Hepatocyte (in vitro differentiated cells): ENCODE data around the gene ARAP1. TPM values are rescaled to one million over a fixed set of nuclear protein-coding genes. Genes with fewer than 3 reads are reported as not detected.

Experiments
- DNase-seq: peaks from one replicate; pipeline ENCODE4 v3.0.0-alpha.2; 2016; ENCODE audit warnings: low spot score
- H2AFZ ChIP-seq: fragments of 200-600 bp; sonication (generic); 2 replicates; pipeline ENCODE4 v1.6.0; 2016; ENCODE audit warnings: antibody characterized with exemption, mild to moderate bottlenecking
- H3K27ac ChIP-seq: fragments of 200-600 bp; sonication (generic); 2 replicates; pipeline ENCODE4 v1.5.1; 2016; ENCODE audit warnings: mild to moderate bottlenecking
- H3K27me3 ChIP-seq: fragments of 200-600 bp; sonication (generic); 2 replicates; pipeline ENCODE4 v1.6.1; 2016
- H3K36me3 ChIP-seq: fragments of 200-600 bp; sonication (generic); replicated peaks from 2 replicates; pipeline ENCODE4 v1.5.1; 2016; ENCODE audit warnings: low read depth; ENCODE audit not compliant: insufficient read depth
- H3K4me1 ChIP-seq: fragments of 200-600 bp; sonication (generic); 2 replicates; pipeline ENCODE4 v1.5.1; 2016; ENCODE audit warnings: mild to moderate bottlenecking, moderate library complexity; ENCODE audit not compliant: insufficient read depth
- H3K4me2 ChIP-seq: fragments of 200-600 bp; sonication (generic); 2 replicates; pipeline ENCODE4 v1.6.0; 2016
- H3K4me3 ChIP-seq: fragments of 200-600 bp; sonication (generic); 2 replicates; pipeline ENCODE4 v1.5.1; 2016; ENCODE audit warnings: mild to moderate bottlenecking
- H3K79me2 ChIP-seq: fragments of 200-600 bp; sonication (generic); 2 replicates; pipeline ENCODE4 v1.6.0; 2017; ENCODE audit warnings: mild to moderate bottlenecking
- H3K9me2 ChIP-seq: fragments of 200-600 bp; sonication (generic); replicated peaks from 2 replicates; pipeline ENCODE4 v1.6.0; 2017; ENCODE audit warnings: mild to moderate bottlenecking; ENCODE audit not compliant: insufficient read depth
- H3K9me3 ChIP-seq: fragments of 200-600 bp; sonication (generic); 2 replicates; pipeline ENCODE4 v1.5.1; 2016; ENCODE audit warnings: low read depth, mild to moderate bottlenecking
- H4K20me1 ChIP-seq: fragments of 200-600 bp; sonication (generic); 2 replicates; pipeline ENCODE4 v1.6.0; 2016; ENCODE audit warnings: mild to moderate bottlenecking; ENCODE audit not compliant: insufficient read depth, poor library complexity, severe bottlenecking
- CTCF ChIP-seq: fragments of 200-600 bp; sonication (generic); IDR thresholded peaks from 2 replicates; pipeline ENCODE4 v1.5.1; 2016; ENCODE audit warnings: antibody characterized with exemption, mild to moderate bottlenecking; ENCODE audit not compliant: poor library complexity
- EZH2 ChIP-seq: fragments of 200-600 bp; sonication (generic); IDR thresholded peaks from 2 replicates; pipeline ENCODE4 v1.6.1; 2016; ENCODE audit warnings: antibody characterized with exemption, mild to moderate bottlenecking, borderline replicate concordance
- EZH2phosphoT487 ChIP-seq: fragments of 200-600 bp; sonication (generic); IDR thresholded peaks from one replicate; pipeline ENCODE4 v1.6.1; 2018; ENCODE audit warnings: antibody characterized with exemption, mild to moderate bottlenecking, low read depth, moderate library complexity; ENCODE audit not compliant: unreplicated experiment, severe bottlenecking
- WGBS: methylation state at CpG from one replicate; pipeline ENCODE4 v1.1.6; 2016; ENCODE audit warnings: low lambda C conversion rate; ENCODE audit errors: missing lambda C conversion rate; 5-methylcytosine and 5-hydroxymethylcytosine counted together
- polyA plus RNA-seq: library from polyadenylated mRNA; unstranded; fragments of >200 nt; fragmentation: Nextera tagmentation; extraction: Ambion mirVana; gene quantifications from 2 replicates; pipeline ENCODE4 v1.2.1, GENCODE V29; 2016
- total RNA-seq: library from RNA; depleted of rRNA; stranded (reverse); fragments of >200 nt; gene quantifications from 2 replicates; pipeline ENCODE4 v1.2.3, GENCODE V29; 2014

ARAP1 gene
- total and polyA plus RNA-seq, 2 experiments from 2014 or later: 60.2 to 118 TPM

- no peaks in the 10 kb centered on the region for H3K9me2 ChIP-seq
- H3K4me3 ChIP-seq: peak overlapping the region; percentile 36
- peak overlapping the region; percentile 41 for H2AFZ ChIP-seq
- no peaks in the 10 kb centered on the region for H3K27me3 ChIP-seq
- H3K36me3 ChIP-seq: no peaks in the 10 kb centered on the region
- H3K4me2 ChIP-seq: peak overlapping the region; percentile 94
- H3K79me2 ChIP-seq: peaks cover 41% of the 10 kb centered on the region
- DNase-seq: peak; percentile 57
- peaks cover 8% of the 10 kb centered on the region for H4K20me1 ChIP-seq
- no peaks in the 10 kb centered on the region for H3K9me3 ChIP-seq
- peak overlapping the region; percentile 94 for H3K27ac ChIP-seq
- TF ChIP-seq EZH2phosphoT487: no peak
- TF ChIP-seq CTCF: no peak
- no peak for TF ChIP-seq EZH2
- 22% methylated on average over 14 of the region's 14 CpGs for WGBS
- H3K4me1 ChIP-seq: peaks cover 63% of the 10 kb centered on the region
Observed at GRCh38 chr11:72782081-72782920, 30.1 kb upstream of the ARAP1 start.

GRCh38 chr11:72781313-72782080 lies 29.3 kb upstream of the ARAP1 start:
- no peak for TF ChIP-seq EZH2
- TF ChIP-seq CTCF: no peak
- no peak for TF ChIP-seq EZH2phosphoT487
- Histone ChIP-seq H3K9me3 (no peaks in the 10 kb centered on the region), H3K36me3 (no peaks in the 10 kb centered on the region), H4K20me1 (peaks cover 13% of the 10 kb centered on the region), H3K27ac (peak overlapping the region; percentile 98), H3K4me2 (peak overlapping the region; percentile 94), H3K9me2 (no peaks in the 10 kb centered on the region), H3K27me3 (no peaks in the 10 kb centered on the region), H3K4me1 (peaks cover 63% of the 10 kb centered on the region), H3K4me3 (peak overlapping the region; percentile 96), H2AFZ (peak overlapping the region; percentile 52), H3K79me2 (peaks cover 49% of the 10 kb centered on the region)
- DNase-seq: peak; percentile 83
- 0% methylated on average over 2 of the region's 89 CpGs for WGBS

GRCh38 chr11:72781063-72781312 lies 28.8 kb upstream of the ARAP1 start:
- H3K36me3 ChIP-seq: no peaks in the 10 kb centered on the region

More at GRCh38 chr11:72781063-72781312, 28.8 kb upstream of the ARAP1 start:
- Histone ChIP-seq H3K4me2 (peak overlapping the region; percentile 92), H2AFZ (peak overlapping the region; percentile 52), H4K20me1 (peaks cover 13% of the 10 kb centered on the region), H3K4me3 (peak overlapping the region; percentile 96), H3K27ac (peak overlapping the region; percentile 98), H3K27me3 (no peaks in the 10 kb centered on the region), H3K9me3 (no peaks in the 10 kb centered on the region), H3K79me2 (peaks cover 54% of the 10 kb centered on the region), H3K4me1 (peaks cover 64% of the 10 kb centered on the region), H3K9me2 (no peaks in the 10 kb centered on the region)
- DNase-seq: peak; percentile 68
- WGBS: 8% methylated on average over 17 of the region's 17 CpGs
- TF ChIP-seq EZH2: no peak
- no peak for TF ChIP-seq EZH2phosphoT487
- TF ChIP-seq CTCF: no peak
